HS-27A (cell line): Measurements from ENCODE around the gene EHD2.
"Not testable (repeated sequence)": the region's sequence is repeated elsewhere in the genome, so short reads cannot be mapped to it uniquely, and the experiment has no call there.

Experiments used
- DNase-seq: peaks from one replicate; pipeline ENCODE4 v3.0.0-alpha.2; 2012; ENCODE audit warnings: low read depth, missing footprints

Gene EHD2

GRCh38 chr19:47768604-47769003, 55.4 kb downstream of the EHD2 start:
- no peak for DNase-seq

GRCh38 chr19:47769534-47769933, 56.3 kb downstream of the EHD2 start:
- DNase-seq: no peak

- not testable (repeated sequence) for DNase-seq
Observed at GRCh38 chr19:47771291-47771690, 58.1 kb downstream of the EHD2 start.

DNA sequence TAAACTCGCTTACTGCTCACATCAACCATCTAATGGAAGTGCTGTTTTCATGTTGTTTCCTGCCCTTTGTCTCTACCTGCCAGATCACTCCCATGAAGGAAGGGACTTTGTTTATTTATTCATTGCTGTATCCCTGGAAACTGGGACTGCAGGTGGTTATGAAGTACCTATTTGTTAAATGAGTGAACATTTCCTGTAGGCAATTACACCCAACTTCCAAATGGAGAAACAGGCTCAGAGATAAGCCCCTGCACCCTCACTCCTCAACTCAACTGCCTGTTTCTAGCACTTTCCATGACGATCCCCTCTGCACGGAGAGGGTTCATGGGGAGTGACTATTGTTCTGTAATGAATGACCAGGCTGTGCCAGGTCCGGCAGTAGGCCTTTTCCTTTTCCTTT, 63.3 kb downstream of the EHD2 start:
- DNase-seq: no peak

DNA sequence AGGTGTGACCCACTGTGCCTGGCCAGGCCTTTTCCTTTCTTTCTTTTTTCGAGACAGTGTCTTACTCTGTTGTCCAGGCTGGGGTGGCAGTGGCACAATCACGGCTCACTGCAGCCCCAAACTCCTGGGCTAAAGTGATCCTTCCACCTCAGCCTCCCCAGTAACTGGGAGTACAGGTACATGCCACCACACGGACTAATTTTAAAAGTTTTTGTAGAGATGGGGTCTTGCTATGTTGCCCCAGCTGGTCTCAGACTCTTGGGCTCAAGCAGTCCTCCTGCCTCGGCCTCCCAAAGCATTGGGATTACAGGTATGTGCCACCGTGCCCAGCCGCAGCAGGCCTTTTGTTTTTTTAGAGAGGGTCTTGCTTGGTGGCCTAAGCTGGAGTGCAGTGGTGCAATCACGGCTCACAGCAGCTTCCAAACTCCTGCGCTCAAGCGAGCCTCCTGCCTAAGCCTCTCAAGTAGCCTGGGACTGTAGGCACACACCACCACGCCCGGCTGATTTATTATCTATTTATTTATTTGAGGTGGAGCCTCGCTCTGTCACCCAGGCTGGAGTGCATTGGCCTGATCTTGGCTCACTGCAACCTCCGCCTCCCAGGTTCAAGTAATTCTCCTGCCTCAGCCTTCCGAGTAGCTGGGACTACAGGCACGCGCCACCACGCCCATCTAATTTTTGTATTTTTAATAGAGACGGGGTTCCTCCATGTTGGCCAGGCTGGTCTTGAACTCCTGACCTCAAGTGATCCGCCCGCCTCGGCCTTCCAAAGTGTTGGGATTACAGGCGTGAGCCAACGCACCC, 64.2 kb downstream of the EHD2 start:
- not testable (repeated sequence) for DNase-seq

DNA sequence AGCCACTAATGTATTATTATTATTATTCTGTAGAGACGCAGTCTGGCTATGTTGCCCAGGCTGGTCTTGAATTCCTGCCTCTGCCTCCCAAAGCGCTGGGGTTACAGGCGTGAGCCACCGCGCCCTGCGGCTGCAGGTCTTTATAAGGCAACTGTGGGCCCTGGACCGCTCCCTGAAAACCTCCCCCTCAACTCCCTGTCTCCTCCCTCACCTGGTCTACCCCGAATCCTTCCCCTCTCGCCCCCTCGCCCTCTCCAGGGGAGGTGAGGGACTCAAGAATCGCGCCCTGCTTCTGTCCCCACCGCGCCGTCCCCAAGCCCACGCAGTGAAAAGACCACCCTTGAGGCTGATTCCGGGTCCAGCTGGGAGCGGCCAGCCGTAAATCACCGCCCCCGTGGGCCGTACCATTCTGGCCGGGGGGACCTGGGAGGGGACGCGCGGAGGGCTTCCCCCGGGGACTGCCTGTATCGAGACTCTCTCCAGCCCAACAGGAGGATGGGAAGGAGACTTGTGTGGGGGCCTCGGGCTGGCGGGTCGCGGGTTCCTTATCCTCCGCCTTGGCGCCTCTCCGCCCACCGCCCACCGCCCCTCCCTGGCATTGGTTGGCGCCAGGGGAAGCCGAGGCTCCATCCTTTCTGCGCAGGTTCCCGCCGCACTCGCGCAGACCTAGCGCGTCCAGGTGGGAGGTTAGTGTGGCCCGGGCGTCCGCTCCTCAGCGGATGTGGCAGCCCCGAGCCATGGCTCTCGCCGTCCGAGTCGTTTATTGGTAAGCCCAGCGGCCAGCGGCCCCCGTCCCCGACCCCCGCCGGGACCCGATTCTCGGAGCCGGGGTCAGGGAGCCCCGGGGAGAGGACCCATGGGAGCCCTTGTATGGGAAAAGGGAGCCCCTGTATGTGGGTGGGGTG, 65.1 kb downstream of the EHD2 start, which contains the start of gene SELENOW:
SELENOW (plus strand) TSS at position 655 of the 905 bp plus-strand sequence; CDS start at position 738, 83 bp downstream.
- peak; percentile 54 for DNase-seq

- no peak for DNase-seq
Observed at GRCh38 chr19:47778954-47779351, 65.7 kb downstream of the EHD2 start.

- DNase-seq: no peak
Observed at GRCh38 chr19:47779524-47780214, 66.4 kb downstream of the EHD2 start.

DNA sequence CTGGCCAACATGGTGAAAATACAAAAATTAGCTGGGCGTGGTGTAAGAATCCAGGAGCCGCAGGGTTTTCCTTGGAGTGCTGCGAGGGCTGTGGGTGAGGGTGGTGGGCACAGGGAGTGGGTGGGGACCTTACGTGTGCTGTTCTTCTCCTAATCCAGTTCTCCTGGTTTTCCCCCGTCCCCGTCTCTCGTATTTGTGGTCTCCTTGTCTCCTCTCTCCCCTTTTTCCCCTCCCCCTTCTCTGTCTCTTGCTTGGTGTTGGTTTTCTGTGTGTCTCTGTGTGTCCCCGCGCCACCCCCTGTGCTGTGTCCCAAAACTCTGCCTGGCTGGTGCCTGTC, 67.0 kb downstream of the EHD2 start:
- DNase-seq: no peak

GRCh38 chr19:47781590-47782262, 68.5 kb downstream of the EHD2 start:
- DNase-seq: no peak

DNA sequence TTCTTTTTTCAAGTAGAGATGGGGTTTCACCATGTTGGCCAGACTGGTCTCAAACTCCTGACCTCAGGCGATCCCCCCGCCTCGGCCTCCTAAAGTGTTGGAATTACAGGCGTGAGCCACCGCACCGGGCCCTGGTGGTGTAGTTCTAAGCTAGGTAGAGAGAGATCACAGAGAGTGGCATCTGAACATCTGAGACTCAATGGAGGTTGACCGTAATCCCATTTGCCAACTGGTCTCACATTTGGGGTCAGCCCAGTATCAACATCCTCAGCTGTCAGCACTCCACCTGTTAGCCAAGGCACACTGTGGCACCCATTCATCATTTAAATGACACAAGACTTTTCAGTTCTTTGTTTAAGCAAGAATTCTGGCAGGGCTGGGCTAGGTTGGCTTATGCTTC, 73.3 kb downstream of the EHD2 start:
- DNase-seq: no peak

DNA sequence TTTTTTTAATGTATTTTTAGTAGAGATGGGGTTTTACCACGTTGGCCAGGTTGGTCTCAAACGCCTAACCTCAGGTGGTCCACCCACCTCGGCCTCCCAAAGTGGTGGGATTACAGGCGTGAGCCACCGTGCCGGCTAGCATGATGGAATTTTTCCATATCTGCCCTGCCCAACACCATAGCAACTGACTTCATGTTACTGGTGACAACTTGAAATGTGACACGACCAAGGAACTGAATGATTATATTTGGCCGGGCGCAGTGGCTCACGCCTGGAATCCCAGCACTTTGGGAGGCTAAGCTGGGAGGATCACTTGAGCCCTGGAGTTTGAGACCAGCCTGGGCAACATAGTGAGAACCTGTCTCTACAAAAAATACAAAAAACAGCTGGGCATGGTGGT, 74.1 kb downstream of the EHD2 start:
- DNase-seq: not testable (repeated sequence)

GRCh38 chr19:47789811-47790210, 76.6 kb downstream of the EHD2 start:
- not testable (repeated sequence) for DNase-seq

- DNase-seq: no peak
Observed at GRCh38 chr19:47790398-47790814, 77.2 kb downstream of the EHD2 start.

GRCh38 chr19:47792616-47793015, 79.4 kb downstream of the EHD2 start:
- DNase-seq: no peak
